LNCaP clone FGC (cell line): ENCODE results near the gene KIRREL1.

Source experiments
- DNase-seq: peaks from one replicate; pipeline ENCODE4 v3.0.0-alpha.2; 2011; ENCODE audit warnings: low read depth
- H3K4me3 ChIP-seq: 2 replicates; pipeline ENCODE4 v1.5.1; 2011; ENCODE audit warnings: mild to moderate bottlenecking, low read depth, low read length, control low read depth
- CTCF ChIP-seq: IDR thresholded peaks from 2 replicates; pipeline ENCODE4 v1.5.1; 2012; ENCODE audit warnings: mild to moderate bottlenecking; ENCODE audit not compliant: control insufficient read depth, insufficient read depth; ENCODE audit errors: extremely low read depth

The KIRREL1 gene

GRCh38 chr1:158104891-158105290 is 111.4 kb downstream of the KIRREL1 start:
- no peak for TF ChIP-seq CTCF
- H3K4me3 ChIP-seq, result no peak overlapping the region
- no peak for DNase-seq

- H3K4me3 ChIP-seq, result no peak overlapping the region
- no peak for TF ChIP-seq CTCF
- DNase-seq, result no peak
These were observed 112.1 kb downstream of the KIRREL1 start for GRCh38 chr1:158105352-158106095.

- no peak for TF ChIP-seq CTCF
- no peak overlapping the region for H3K4me3 ChIP-seq
- DNase-seq, result no peak
These were observed 114.5 kb downstream of the KIRREL1 start for GRCh38 chr1:158107916-158108315.

- H3K4me3 ChIP-seq, result no peak overlapping the region
- no peak for DNase-seq
- peak; percentile 34 for TF ChIP-seq CTCF
These were observed 119.7 kb downstream of the KIRREL1 start for GRCh38 chr1:158112994-158113758.

- H3K4me3 ChIP-seq, result no peak overlapping the region
- DNase-seq, result no peak
These were observed 120.3 kb downstream of the KIRREL1 start for GRCh38 chr1:158113759-158114127.

GRCh38 chr1:158115126-158115525 is 121.7 kb downstream of the KIRREL1 start:
- no peak for DNase-seq
- no peak overlapping the region for H3K4me3 ChIP-seq
- TF ChIP-seq CTCF, result no peak

More at GRCh38 chr1:158113759-158114127, 120.3 kb downstream of the KIRREL1 start:
- TF ChIP-seq CTCF, result no peak
